Measurements from ENCODE around the gene ERCC3. TPM values are rescaled to one million over a fixed set of nuclear protein-coding genes. Genes with fewer than 3 reads are reported as not detected.

The ERCC3 gene
- total RNA-seq, 1 experiment from 2014 or later = 41.4 TPM

- Histone ChIP-seq H3K27ac (ENCODE audit: low read length) (no peak overlapping the region), H4K20me1 (ENCODE audit: insufficient read depth, low read depth, low read length) (0 out of 2 replicates have a peak, but pooled peaks cover 2% of the 10 kb centered on the region), H3K4me2 (ENCODE audit: low read depth, low read length, poor library complexity, severe bottlenecking) (no peak overlapping the region), H3K9me3 (ENCODE audit: low read length) (no peaks in the 10 kb centered on the region), H3K4me1 (ENCODE audit: low read length) (no peaks in the 10 kb centered on the region), H3K27me3 (ENCODE audit: low read length) (no peaks in the 10 kb centered on the region), H3K9me2 (replicated peaks; ENCODE audit: insufficient read depth, low read length) (no peaks in the 10 kb centered on the region), H2AFZ (ENCODE audit: low read length) (no peak overlapping the region), H3K79me2 (ENCODE audit: low read length) (peaks cover 20% of the 10 kb centered on the region), H3K36me3 (ENCODE audit: insufficient read depth, low read length) (peaks cover 49% of the 10 kb centered on the region; the same call in 1 of the 2 replicates), H3K9ac (ENCODE audit: low read length) (no peak overlapping the region), H3K4me3 (ENCODE audit: low read length) (no peak overlapping the region)
- DNase-seq = no peak
Observed at GRCh38 chr2:127275789-127276188, 18.2 kb downstream of the ERCC3 start.

- Histone ChIP-seq H3K4me2 (ENCODE audit: low read depth, low read length, poor library complexity, severe bottlenecking) (no peak overlapping the region), H3K9me2 (replicated peaks; ENCODE audit: insufficient read depth, low read length) (no peaks in the 10 kb centered on the region), H3K27ac (ENCODE audit: low read length) (no peak overlapping the region), H3K27me3 (ENCODE audit: low read length) (no peaks in the 10 kb centered on the region), H3K4me3 (ENCODE audit: low read length) (no peak overlapping the region), H4K20me1 (ENCODE audit: insufficient read depth, low read depth, low read length) (0 out of 2 replicates have a peak, but pooled peaks cover 2% of the 10 kb centered on the region), H3K4me1 (ENCODE audit: low read length) (no peaks in the 10 kb centered on the region), H3K79me2 (ENCODE audit: low read length) (peaks cover 20% of the 10 kb centered on the region), H3K9me3 (ENCODE audit: low read length) (no peaks in the 10 kb centered on the region), H2AFZ (ENCODE audit: low read length) (no peak overlapping the region), H3K9ac (ENCODE audit: low read length) (no peak overlapping the region), H3K36me3 (ENCODE audit: insufficient read depth, low read length) (peaks cover 54% of the 10 kb centered on the region; the same call in 1 of the 2 replicates)
- DNase-seq = no peak
Observed at GRCh38 chr2:127275356-127275755, 18.6 kb downstream of the ERCC3 start.

GRCh38 chr2:127270663-127271062 lies 23.3 kb downstream of the ERCC3 start:
- 0 out of 2 replicates have a peak, but pooled peaks cover 2% of the 10 kb centered on the region for H4K20me1 ChIP-seq (ENCODE audit: insufficient read depth, low read depth, low read length)
- H3K9me2 ChIP-seq (replicated peaks; ENCODE audit: insufficient read depth, low read length) = no peaks in the 10 kb centered on the region
- H3K4me3 ChIP-seq (ENCODE audit: low read length) = no peak overlapping the region
- H3K27me3 ChIP-seq (ENCODE audit: low read length) = no peaks in the 10 kb centered on the region
- H2AFZ ChIP-seq (ENCODE audit: low read length) = no peak overlapping the region
- H3K9ac ChIP-seq (ENCODE audit: low read length) = no peak overlapping the region
- H3K4me2 ChIP-seq (ENCODE audit: low read depth, low read length, poor library complexity, severe bottlenecking) = no peak overlapping the region
- H3K36me3 ChIP-seq (ENCODE audit: insufficient read depth, low read length) = peaks cover 64% of the 10 kb centered on the region
- DNase-seq = peak; percentile 58
- no peak overlapping the region for H3K27ac ChIP-seq (ENCODE audit: low read length)
- H3K4me1 ChIP-seq (ENCODE audit: low read length) = no peaks in the 10 kb centered on the region
- no peaks in the 10 kb centered on the region for H3K9me3 ChIP-seq (ENCODE audit: low read length)
- peaks cover 9% of the 10 kb centered on the region; the same call in 1 of the 2 replicates for H3K79me2 ChIP-seq (ENCODE audit: low read length)

- no peaks in the 10 kb centered on the region for H3K27me3 ChIP-seq (ENCODE audit: low read length)
- H3K4me3 ChIP-seq (ENCODE audit: low read length) = no peak overlapping the region
- H3K4me1 ChIP-seq (ENCODE audit: low read length) = no peaks in the 10 kb centered on the region
- H3K79me2 ChIP-seq (ENCODE audit: low read length) = no peaks in the 10 kb centered on the region
- no peak for DNase-seq
- no peak overlapping the region for H3K4me2 ChIP-seq (ENCODE audit: low read depth, low read length, poor library complexity, severe bottlenecking)
- H3K27ac ChIP-seq (ENCODE audit: low read length) = no peak overlapping the region
- no peak overlapping the region for H2AFZ ChIP-seq (ENCODE audit: low read length)
- H4K20me1 ChIP-seq (ENCODE audit: insufficient read depth, low read depth, low read length) = no peaks in the 10 kb centered on the region
- H3K36me3 ChIP-seq (ENCODE audit: insufficient read depth, low read length) = peaks cover 29% of the 10 kb centered on the region
- no peaks in the 10 kb centered on the region for H3K9me3 ChIP-seq (ENCODE audit: low read length)
- no peaks in the 10 kb centered on the region for H3K9me2 ChIP-seq (replicated peaks; ENCODE audit: insufficient read depth, low read length)
- H3K9ac ChIP-seq (ENCODE audit: low read length) = no peak overlapping the region
Observed at GRCh38 chr2:127261804-127262406, 32.0 kb downstream of the ERCC3 start.

GRCh38 chr2:127259355-127259754 lies 34.6 kb downstream of the ERCC3 start:
- H3K27ac ChIP-seq (ENCODE audit: low read length) = no peak overlapping the region
- peaks cover 28% of the 10 kb centered on the region for H3K36me3 ChIP-seq (ENCODE audit: insufficient read depth, low read length)

GRCh38 chr2:127256866-127257265 lies 37.1 kb downstream of the ERCC3 start:
- H3K9ac ChIP-seq (ENCODE audit: low read length) = no peak overlapping the region
- peaks cover 26% of the 10 kb centered on the region for H3K36me3 ChIP-seq (ENCODE audit: insufficient read depth, low read length)

More at GRCh38 chr2:127259355-127259754, 34.6 kb downstream of the ERCC3 start:
- Histone ChIP-seq H3K9me3 (ENCODE audit: low read length) (no peaks in the 10 kb centered on the region), H3K79me2 (ENCODE audit: low read length) (no peaks in the 10 kb centered on the region), H4K20me1 (ENCODE audit: insufficient read depth, low read depth, low read length) (no peaks in the 10 kb centered on the region), H3K9me2 (replicated peaks; ENCODE audit: insufficient read depth, low read length) (no peaks in the 10 kb centered on the region), H3K4me3 (ENCODE audit: low read length) (no peak overlapping the region), H2AFZ (ENCODE audit: low read length) (no peak overlapping the region), H3K4me2 (ENCODE audit: low read depth, low read length, poor library complexity, severe bottlenecking) (no peak overlapping the region), H3K9ac (ENCODE audit: low read length) (no peak overlapping the region), H3K4me1 (ENCODE audit: low read length) (no peaks in the 10 kb centered on the region), H3K27me3 (ENCODE audit: low read length) (no peaks in the 10 kb centered on the region)
- no peak for DNase-seq

GRCh38 chr2:127256381-127256780 lies 37.6 kb downstream of the ERCC3 start:
- Histone ChIP-seq H3K9me3 (ENCODE audit: low read length) (no peaks in the 10 kb centered on the region), H3K79me2 (ENCODE audit: low read length) (no peaks in the 10 kb centered on the region), H3K4me3 (ENCODE audit: low read length) (no peak overlapping the region), H3K27me3 (ENCODE audit: low read length) (no peaks in the 10 kb centered on the region), H3K27ac (ENCODE audit: low read length) (no peak overlapping the region), H4K20me1 (ENCODE audit: insufficient read depth, low read depth, low read length) (no peaks in the 10 kb centered on the region), H3K36me3 (ENCODE audit: insufficient read depth, low read length) (peaks cover 21% of the 10 kb centered on the region), H3K4me2 (ENCODE audit: low read depth, low read length, poor library complexity, severe bottlenecking) (no peak overlapping the region), H2AFZ (ENCODE audit: low read length) (no peak overlapping the region), H3K4me1 (ENCODE audit: low read length) (no peaks in the 10 kb centered on the region), H3K9ac (ENCODE audit: low read length) (no peak overlapping the region), H3K9me2 (replicated peaks; ENCODE audit: insufficient read depth, low read length) (no peaks in the 10 kb centered on the region)
- DNase-seq = no peak

More at GRCh38 chr2:127256866-127257265, 37.1 kb downstream of the ERCC3 start:
- no peaks in the 10 kb centered on the region for H3K9me2 ChIP-seq (replicated peaks; ENCODE audit: insufficient read depth, low read length)
- H3K79me2 ChIP-seq (ENCODE audit: low read length) = no peaks in the 10 kb centered on the region
- DNase-seq = no peak
- no peak overlapping the region for H2AFZ ChIP-seq (ENCODE audit: low read length)
- H3K4me2 ChIP-seq (ENCODE audit: low read depth, low read length, poor library complexity, severe bottlenecking) = no peak overlapping the region
- H3K4me3 ChIP-seq (ENCODE audit: low read length) = no peak overlapping the region
- H3K4me1 ChIP-seq (ENCODE audit: low read length) = no peaks in the 10 kb centered on the region
- no peaks in the 10 kb centered on the region for H3K27me3 ChIP-seq (ENCODE audit: low read length)
- H3K27ac ChIP-seq (ENCODE audit: low read length) = no peak overlapping the region
- H4K20me1 ChIP-seq (ENCODE audit: insufficient read depth, low read depth, low read length) = no peaks in the 10 kb centered on the region
- H3K9me3 ChIP-seq (ENCODE audit: low read length) = no peaks in the 10 kb centered on the region

GRCh38 chr2:127255721-127256120 lies 38.2 kb downstream of the ERCC3 start:
- Histone ChIP-seq H3K79me2 (ENCODE audit: low read length) (no peaks in the 10 kb centered on the region), H3K9me3 (ENCODE audit: low read length) (no peaks in the 10 kb centered on the region), H3K36me3 (ENCODE audit: insufficient read depth, low read length) (peaks cover 15% of the 10 kb centered on the region), H3K27me3 (ENCODE audit: low read length) (no peaks in the 10 kb centered on the region), H3K9ac (ENCODE audit: low read length) (no peak overlapping the region), H2AFZ (ENCODE audit: low read length) (no peak overlapping the region), H3K4me1 (ENCODE audit: low read length) (no peaks in the 10 kb centered on the region), H3K27ac (ENCODE audit: low read length) (no peak overlapping the region), H3K4me2 (ENCODE audit: low read depth, low read length, poor library complexity, severe bottlenecking) (no peak overlapping the region), H4K20me1 (ENCODE audit: insufficient read depth, low read depth, low read length) (no peaks in the 10 kb centered on the region), H3K4me3 (ENCODE audit: low read length) (no peak overlapping the region), H3K9me2 (replicated peaks; ENCODE audit: insufficient read depth, low read length) (no peaks in the 10 kb centered on the region)
- no peak for DNase-seq

Measured in Karpas-422 (cell line).